CD14-positive monocyte (primary cell): ENCODE data around the gene CDK11B. TPM values are rescaled to one million over a fixed set of nuclear protein-coding genes. Genes with fewer than 3 reads are reported as not detected.

Source experiments
- DNase-seq, 3 donors: peaks; one replicate each; pipeline ENCODE4 v3.0.0-alpha.2; 2011 to 2022
- H2AFZ ChIP-seq: 2 replicates; pipeline ENCODE4 v1.6.0; 2012; ENCODE audit warnings: mild to moderate bottlenecking, low read depth, low read length, inconsistent platforms; ENCODE audit not compliant: insufficient read depth, poor library complexity, severe bottlenecking
- H3K27ac ChIP-seq, 2 donors: 1 replicate in 1 of 2; 2 replicates in 1 of 2; pipeline ENCODE4 v1.5.1; 2012 to 2013; ENCODE audit warnings: low read length in 2 of 2, control low read depth in 1 of 2, inconsistent platforms in 1 of 2, low read depth in 1 of 2, mild to moderate bottlenecking in 1 of 2
- H3K27me3 ChIP-seq, 2 donors: one replicate each; pipeline versions ENCODE4 v1.6.0 to v1.6.1; 2011 to 2013; ENCODE audit warnings: low read length in 2 of 2; ENCODE audit not compliant: control insufficient read depth in 2 of 2, insufficient read depth in 2 of 2
- H3K36me3 ChIP-seq, 2 donors: replicated peaks in 1 of 2; 1 replicate in 1 of 2; 2 replicates in 1 of 2; pipeline versions ENCODE4 v1.5.1 to v1.6.1; 2012 to 2013; ENCODE audit warnings: low read length in 2 of 2, control low read depth in 1 of 2, inconsistent platforms in 1 of 2, mild to moderate bottlenecking in 1 of 2; ENCODE audit not compliant: insufficient read depth in 2 of 2, control insufficient read depth in 1 of 2
- H3K4me1 ChIP-seq, 2 donors: 1 replicate in 1 of 2; 2 replicates in 1 of 2; pipeline versions ENCODE4 v1.5.1 to v1.6.1; 2012 to 2013; ENCODE audit warnings: low read length in 2 of 2, control low read depth in 1 of 2, inconsistent platforms in 1 of 2, mild to moderate bottlenecking in 1 of 2, moderate library complexity in 1 of 2; ENCODE audit not compliant: insufficient read depth in 2 of 2, control insufficient read depth in 1 of 2
- H3K4me2 ChIP-seq: replicated peaks from 2 replicates; pipeline ENCODE3; 2012; ENCODE audit warnings: low read length, moderate library complexity, mild to moderate bottlenecking; ENCODE audit not compliant: poor library complexity, severe bottlenecking; ENCODE audit errors: extremely low read depth
- H3K4me3 ChIP-seq, 3 experiments: fragments of 200-600 bp in 1 of 3; sonication (generic) in 1 of 3; replicated peaks in 1 of 3; 1 replicate in 2 of 3; 2 replicates in 1 of 3; pipeline ENCODE4 v1.5.1; 2011 to 2013; ENCODE audit warnings: low read length in 3 of 3, mild to moderate bottlenecking in 3 of 3, control low read depth in 2 of 3, low read depth in 2 of 3, inconsistent platforms in 1 of 3, moderate library complexity in 1 of 3
- H3K79me2 ChIP-seq: 2 replicates; pipeline ENCODE4 v1.6.0; 2012; ENCODE audit warnings: mild to moderate bottlenecking, control low read depth, inconsistent platforms, low read length, moderate library complexity; ENCODE audit not compliant: insufficient read depth
- H3K9ac ChIP-seq: 2 replicates; pipeline ENCODE4 v1.6.0; 2017; ENCODE audit warnings: low read length, mild to moderate bottlenecking; ENCODE audit not compliant: insufficient read depth, poor library complexity, severe bottlenecking
- H3K9me3 ChIP-seq, 2 donors: replicated peaks in 1 of 2; 1 replicate in 1 of 2; 2 replicates in 1 of 2; pipeline versions ENCODE4 v1.5.1 to v1.6.1; 2012 to 2013; ENCODE audit warnings: low read length in 2 of 2, control low read depth in 1 of 2; ENCODE audit not compliant: control insufficient read depth in 1 of 2, insufficient read depth in 1 of 2
- H4K20me1 ChIP-seq: 2 replicates; pipeline ENCODE4 v1.6.0; 2012; ENCODE audit warnings: mild to moderate bottlenecking, low read length, control low read depth, moderate library complexity; ENCODE audit not compliant: insufficient read depth
- H3K27ac Mint-ChIP-seq, 7 donors: one replicate each; pipeline ENCODE4 v1.8.0; 2020; ENCODE audit warnings: mild to moderate bottlenecking in 7 of 7, mixed read lengths in 7 of 7, moderate library complexity in 6 of 7, inconsistent platforms in 2 of 7
- H3K27me3 Mint-ChIP-seq, 3 donors: one replicate each; pipeline ENCODE4 v1.8.0; 2021 to 2022; ENCODE audit warnings: low read depth in 3 of 3, mild to moderate bottlenecking in 3 of 3, mixed read lengths in 3 of 3, moderate library complexity in 3 of 3, inconsistent platforms in 1 of 3
- H3K36me3 Mint-ChIP-seq, 2 donors: one replicate each; pipeline ENCODE4 v1.8.0; 2020; ENCODE audit warnings: mixed read lengths in 2 of 2, inconsistent platforms in 1 of 2, mild to moderate bottlenecking in 1 of 2
- H3K4me1 Mint-ChIP-seq: one replicate; pipeline ENCODE4 v1.8.0; 2020; ENCODE audit warnings: mild to moderate bottlenecking, mixed read lengths
- H3K4me3 Mint-ChIP-seq, 2 donors: one replicate each; pipeline ENCODE4 v1.8.0; 2020; ENCODE audit warnings: mild to moderate bottlenecking in 2 of 2, mixed read lengths in 2 of 2, moderate library complexity in 1 of 2
- H3K9me3 Mint-ChIP-seq, 7 donors: one replicate each; pipeline ENCODE4 v1.8.0; 2020 to 2022; ENCODE audit warnings: mixed read lengths in 7 of 7, mild to moderate bottlenecking in 6 of 7, moderate library complexity in 6 of 7, inconsistent platforms in 2 of 7
- CTCF ChIP-seq: fragments of 200-600 bp; IDR thresholded peaks from one replicate; pipeline ENCODE4 v1.8.0; 2022; ENCODE audit warnings: antibody characterized with exemption, mild to moderate bottlenecking
- WGBS: methylation state at CpG from one replicate; pipeline ENCODE4 v1.1.5; 2013; ENCODE audit warnings: missing lambda C conversion rate; ENCODE audit not compliant: insufficient coverage; 5-methylcytosine and 5-hydroxymethylcytosine counted together
- intact Hi-C, 2 donors: fragments of 100-400 bp; cut with micrococcal nuclease; formaldehyde crosslinking; loops; one replicate each; pipeline versions ENCODE4 v1.15.0 to v1.15.1; 2023
- polyA plus RNA-seq, 3 donors: library from polyadenylated mRNA; depleted of rRNA in 1 of 3; unstranded in 2 of 3; stranded (reverse) in 1 of 3; fragments of 300-500 nt in 2 of 3; fragments of >200 nt in 1 of 3; fragmentation: Illumina TruSeq in 2 of 3; gene quantifications; 1 replicate in 2 of 3; 2 replicates in 1 of 3; pipeline ENCODE4 v1.2.3, GENCODE V29; 2012 to 2021

The CDK11B gene
- polyA plus RNA-seq, 3 donors: 2.5 to 12.7 (median 6.6) TPM

GRCh38 chr1:1684031-1684681, 25.4 kb upstream of the CDK11B start:
- Histone ChIP-seq H3K9me3 (no peaks in the 10 kb centered on the region), H3K4me3 (no peak overlapping the region), H3K4me1 (peaks cover 18 to 20% of the 10 kb centered on the region in 2 donors), H3K36me3 (peaks cover 6 to 22% of the 10 kb centered on the region in 2 donors), H3K27me3 (no peaks in the 10 kb centered on the region), H2AFZ (no peak overlapping the region), H3K79me2 (peaks cover 80% of the 10 kb centered on the region), H3K9ac (no peak overlapping the region), H3K4me2 (no peak overlapping the region), H3K27ac (no peak overlapping the region), H4K20me1 (peaks cover 64% of the 10 kb centered on the region)
- intact Hi-C loops: loop anchor here in 1 of 2 donors (10.0 kb wide), 1 partner anchor 109 kb away; the partner anchor contains the start of gene SSU72
- TF ChIP-seq CTCF: no peak
- Mint-ChIP-seq H3K9me3 (peaks cover 0 to 2% (median 0%) of the 10 kb centered on the region in 7 donors), H3K27ac (peak overlapping the region in 3 of 7 donors; percentile 51 to 67 (median 66)), H3K36me3 (peaks cover 20 to 47% of the 10 kb centered on the region in 2 donors), H3K27me3 (peaks cover 0 to 4% (median 0%) of the 10 kb centered on the region in 3 donors), H3K4me1 (peaks cover 19% of the 10 kb centered on the region), H3K4me3 (no peak overlapping the region)
- no peak for DNase-seq
- WGBS: 96% methylated on average over 23 of the region's 28 CpGs

GRCh38 chr1:1683104-1683905, 24.5 kb upstream of the CDK11B start:
- WGBS: 98% methylated on average over 23 of the region's 26 CpGs
- Histone ChIP-seq H3K79me2 (peaks cover 84% of the 10 kb centered on the region), H3K4me3 (no peak overlapping the region), H3K27ac (no peak overlapping the region), H3K4me2 (no peak overlapping the region), H3K36me3 (peaks cover 6 to 22% of the 10 kb centered on the region in 2 donors), H4K20me1 (peaks cover 72% of the 10 kb centered on the region), H3K9ac (no peak overlapping the region), H3K4me1 (peaks cover 18 to 20% of the 10 kb centered on the region in 2 donors), H3K9me3 (no peaks in the 10 kb centered on the region), H2AFZ (no peak overlapping the region), H3K27me3 (no peaks in the 10 kb centered on the region)
- H3K4me1 Mint-ChIP-seq: peaks cover 23% of the 10 kb centered on the region
- intact Hi-C loops: loop anchor here in 1 of 2 donors (10.0 kb wide), 1 partner anchor 109 kb away; the partner anchor contains the start of gene SSU72
- no peak for DNase-seq
- no peak overlapping the region for H3K4me3 Mint-ChIP-seq
- no peak for TF ChIP-seq CTCF
- peaks cover 18 to 49% of the 10 kb centered on the region in 2 donors for H3K36me3 Mint-ChIP-seq
- H3K9me3 Mint-ChIP-seq: peaks cover 0 to 2% (median 0%) of the 10 kb centered on the region in 7 donors
- H3K27ac Mint-ChIP-seq: peak overlapping the region in 3 of 7 donors; percentile 36 to 72 (median 41)
- peaks cover 0 to 4% (median 0%) of the 10 kb centered on the region in 3 donors for H3K27me3 Mint-ChIP-seq
